ENCODE data around the gene CUEDC1. TPM values are rescaled to one million over a fixed set of nuclear protein-coding genes. Genes with fewer than 3 reads are reported as not detected.
"Not testable (repeated sequence)": the region's sequence is repeated elsewhere in the genome, so short reads cannot be mapped to it uniquely, and the experiment has no call there.

CUEDC1 gene
- total RNA-seq, 1 donor from 2014 or later: 3.2 TPM

- no peak for DNase-seq (ENCODE audit: low read depth in 2 of 2)
These were observed 15.4 kb downstream of the CUEDC1 start for GRCh38 chr17:57939797-57940196.

GRCh38 chr17:57938061-57938502 is 17.1 kb downstream of the CUEDC1 start:
- DNase-seq (ENCODE audit: low read depth in 2 of 2): no peak

DNA sequence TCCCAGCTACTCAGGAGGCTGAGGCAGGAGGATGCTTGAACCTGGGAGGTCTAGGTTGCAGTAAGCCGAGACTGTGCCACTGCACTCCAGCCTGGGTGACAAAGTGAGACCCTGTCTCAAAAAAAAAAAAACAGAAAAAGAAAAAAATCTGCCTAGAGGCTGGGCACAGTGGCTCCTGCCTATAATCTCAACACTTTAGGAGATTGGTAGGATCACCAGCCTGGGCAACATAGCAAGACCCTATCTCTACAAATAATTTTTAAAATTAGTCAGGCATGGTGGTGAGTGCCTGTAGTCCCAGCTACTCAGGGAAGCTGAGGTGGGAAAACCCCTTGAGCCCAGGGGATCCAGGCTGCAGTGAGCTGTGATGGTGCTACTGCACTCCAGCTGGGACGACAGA is 17.7 kb downstream of the CUEDC1 start:
- no peak for DNase-seq (ENCODE audit: low read depth in 2 of 2)

DNA sequence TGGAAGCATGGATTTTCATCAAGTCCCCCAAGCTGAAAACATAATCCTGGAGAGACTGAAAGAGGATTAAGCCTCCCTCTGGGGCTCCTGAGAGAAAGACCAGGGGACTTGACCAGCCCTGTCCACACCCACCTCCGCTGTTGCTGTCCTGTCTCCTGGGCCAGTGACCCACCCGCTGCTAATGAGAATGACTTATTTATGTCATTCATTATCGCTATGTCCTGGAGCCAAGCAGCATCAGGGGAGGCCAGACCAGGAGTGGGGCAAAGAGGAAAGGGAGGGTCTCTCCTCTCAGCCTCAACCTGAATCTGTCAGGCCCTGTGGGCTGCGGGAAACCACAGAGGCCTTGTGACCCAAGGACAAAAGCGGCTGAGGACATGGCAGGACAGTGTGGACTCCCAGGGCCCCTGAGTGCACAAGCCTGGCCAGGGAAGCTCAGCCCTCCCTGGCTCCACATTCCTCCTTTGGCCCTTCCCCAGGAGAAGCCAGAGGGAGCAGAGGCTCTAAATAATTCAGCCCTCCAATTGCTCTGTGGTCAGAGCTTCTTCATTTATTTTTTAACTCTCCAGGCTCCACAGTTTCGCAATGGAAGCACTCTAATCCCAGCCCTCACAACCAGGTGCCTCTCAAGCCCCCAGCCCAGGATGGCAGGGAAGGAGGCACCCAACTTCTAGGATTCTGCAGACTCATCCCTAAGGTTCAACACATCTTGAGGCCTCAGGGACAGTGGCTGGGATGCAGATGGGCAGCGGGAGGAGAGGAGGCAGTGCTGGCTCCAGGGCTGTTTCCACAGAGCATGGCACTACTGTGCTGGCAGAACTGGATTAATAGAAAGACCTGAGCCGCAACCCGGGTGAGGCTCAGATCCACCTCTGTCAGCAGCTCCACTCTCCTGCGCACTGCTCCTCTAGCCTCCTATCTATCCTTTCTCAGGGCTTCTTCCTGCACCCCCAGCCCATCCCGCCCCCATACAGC is 19.1 kb downstream of the CUEDC1 start:
- DNase-seq (ENCODE audit: low read depth in 2 of 2): peak in 1 of 2 donors; percentile 44

DNA sequence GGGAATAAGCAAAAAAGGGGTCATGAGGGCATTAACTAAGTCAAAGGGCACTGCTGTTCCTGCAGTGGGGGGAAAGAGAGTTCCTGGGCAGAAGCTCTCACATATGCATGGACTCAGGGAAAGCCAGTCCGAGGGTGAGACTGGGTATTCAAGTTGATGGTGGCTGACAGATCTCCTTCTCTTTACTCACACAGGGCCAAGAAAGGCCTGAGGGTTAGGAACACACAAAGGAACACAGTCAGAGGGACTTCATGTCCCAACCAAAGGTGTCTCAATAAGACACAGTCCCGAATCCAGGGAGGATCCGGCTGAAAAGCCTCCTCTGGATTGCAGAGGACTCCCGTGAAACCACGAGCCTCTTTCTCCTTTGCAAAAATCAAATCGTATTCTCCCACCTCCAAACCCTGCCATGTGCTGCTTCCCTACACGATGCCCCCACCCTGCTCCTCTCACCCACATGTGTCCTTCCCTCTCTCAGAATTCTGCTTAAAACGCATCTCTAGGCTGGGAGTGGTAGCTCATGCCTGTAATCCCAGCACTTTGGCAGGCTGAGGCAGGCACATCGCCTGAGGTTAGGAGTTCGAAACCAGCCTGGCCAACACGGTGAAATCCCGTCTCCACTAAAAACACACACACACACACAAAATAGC is 23.6 kb downstream of the CUEDC1 start:
- no peak for DNase-seq (ENCODE audit: low read depth in 2 of 2)

DNA sequence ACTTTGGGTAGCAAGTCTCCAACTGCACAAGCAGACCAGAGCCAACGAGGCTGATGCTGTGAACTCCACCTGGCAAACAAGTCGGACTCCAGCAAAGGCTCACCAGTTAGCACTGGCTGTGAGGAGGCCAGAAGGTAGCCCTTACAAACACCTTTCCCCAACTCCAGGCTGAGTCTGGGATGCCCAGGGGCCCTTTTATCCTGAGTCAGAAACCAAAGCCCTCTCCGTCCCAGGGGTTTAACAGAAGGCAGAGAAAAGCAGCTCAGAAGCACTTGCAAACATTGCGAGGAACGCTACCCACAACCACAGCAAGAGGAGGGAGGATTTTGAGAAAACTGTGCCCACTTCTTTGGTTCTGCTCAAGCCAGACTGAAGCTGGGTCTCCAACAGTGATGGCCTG is 25.0 kb downstream of the CUEDC1 start:
- no peak for DNase-seq (ENCODE audit: low read depth in 2 of 2)

- DNase-seq (ENCODE audit: low read depth in 2 of 2): no peak
These were observed 25.8 kb downstream of the CUEDC1 start for GRCh38 chr17:57929386-57929785.

GRCh38 chr17:57928928-57929327 is 26.3 kb downstream of the CUEDC1 start:
- no peak for DNase-seq (ENCODE audit: low read depth in 2 of 2)

GRCh38 chr17:57927048-57927723 is 28.0 kb downstream of the CUEDC1 start:
- no peak for DNase-seq (ENCODE audit: low read depth in 2 of 2)

DNA sequence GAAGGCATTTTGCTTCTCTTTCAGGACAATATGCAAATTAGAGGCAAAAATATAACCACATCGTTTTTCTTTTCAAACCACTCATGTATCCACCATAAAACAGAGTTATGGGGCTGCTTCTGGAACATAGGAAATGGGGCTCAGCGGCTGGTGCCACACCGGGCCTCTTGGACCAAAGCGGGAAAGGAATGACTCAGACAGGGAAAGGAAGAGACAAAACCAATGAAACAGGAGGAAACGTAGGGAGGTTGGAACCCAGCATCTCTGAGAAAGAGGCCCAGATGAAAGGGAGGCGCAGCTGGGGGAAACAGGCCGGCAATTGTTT is 28.5 kb downstream of the CUEDC1 start:
- peak in 1 of 2 donors; percentile 47 for DNase-seq (ENCODE audit: low read depth in 2 of 2)

DNA sequence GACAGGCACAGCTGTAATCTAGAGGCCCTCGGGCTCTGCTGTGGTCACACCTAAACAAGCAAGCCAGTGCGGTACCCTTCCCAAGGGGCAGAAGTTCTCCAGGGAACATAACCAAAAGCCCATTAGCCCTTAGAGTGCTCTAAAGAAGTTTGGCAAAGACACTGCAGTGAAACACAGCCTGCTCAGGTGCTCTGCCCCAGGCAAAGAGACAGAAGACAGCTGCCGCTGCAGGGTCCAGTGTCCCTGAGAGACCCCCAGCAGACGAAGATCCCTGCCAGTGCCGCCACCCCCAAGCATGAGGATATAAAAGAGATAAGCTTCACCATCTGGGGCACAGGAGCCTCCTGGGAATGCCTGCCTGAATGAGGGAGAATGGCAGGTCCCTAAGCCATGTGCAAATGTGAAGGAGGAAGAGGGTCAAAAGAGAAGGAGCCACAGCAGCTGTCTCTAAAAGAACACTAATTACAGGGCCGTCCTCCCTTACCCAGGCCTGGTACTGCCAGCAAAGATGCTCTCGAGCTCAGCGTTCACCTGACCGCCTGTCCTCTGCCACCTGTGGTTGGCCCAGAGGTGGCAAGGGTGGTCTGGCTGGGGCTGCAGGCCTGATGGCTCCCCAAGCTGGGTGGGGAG is 29.7 kb downstream of the CUEDC1 start:
- DNase-seq (ENCODE audit: low read depth in 2 of 2): no peak

DNA sequence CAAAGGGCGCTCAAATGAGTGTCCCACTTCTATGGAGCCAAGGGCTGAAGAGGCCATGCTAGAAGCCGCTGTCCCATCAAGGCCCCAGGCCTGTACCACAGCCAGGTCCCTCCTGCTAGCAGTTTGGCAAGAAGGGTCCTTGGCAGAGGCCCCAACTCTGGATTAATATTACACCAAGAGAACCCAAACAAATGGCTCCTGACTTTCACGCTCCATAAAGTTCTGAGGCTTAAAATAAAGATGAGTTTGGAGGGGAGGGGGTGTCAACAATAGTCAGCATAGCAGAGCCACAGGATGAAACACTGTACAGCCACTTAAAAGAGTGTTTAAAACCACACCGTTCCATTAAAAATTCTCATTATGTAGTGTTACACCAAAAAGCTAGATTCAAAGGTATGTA is 30.5 kb downstream of the CUEDC1 start:
- DNase-seq (ENCODE audit: low read depth in 2 of 2): no peak

DNA sequence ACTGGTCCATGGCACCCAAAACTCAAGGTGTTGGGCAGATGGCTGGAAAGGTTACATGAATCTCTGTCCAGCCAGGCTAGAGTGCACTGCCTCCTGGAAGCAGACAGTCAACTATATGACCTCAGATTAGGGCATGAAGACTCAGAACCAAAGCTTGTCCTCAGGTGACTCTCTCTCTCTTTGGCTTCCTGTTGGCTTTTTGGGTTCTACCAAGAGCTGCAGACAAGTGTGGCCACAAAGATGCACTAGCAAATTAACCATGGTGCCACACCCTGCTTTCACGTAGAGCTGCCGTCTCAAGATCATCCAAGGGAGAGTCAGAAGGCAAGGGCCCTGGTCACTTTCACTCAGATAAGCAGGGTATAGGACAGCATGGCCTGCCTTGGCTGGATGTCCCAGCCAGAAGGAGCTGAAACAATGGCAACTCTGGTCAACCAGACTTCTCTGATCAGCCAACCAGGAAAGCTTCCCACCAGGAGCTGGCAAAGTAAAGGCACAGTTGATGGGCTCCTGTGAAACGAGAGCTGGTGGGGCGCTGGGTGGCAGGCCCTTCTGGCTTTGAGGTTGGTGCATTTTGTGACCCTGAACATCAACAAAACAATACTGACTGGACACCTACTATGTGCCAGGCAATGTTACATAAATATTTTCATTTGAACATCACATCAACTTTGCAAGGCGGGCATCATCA is 31.9 kb downstream of the CUEDC1 start:
- no peak for DNase-seq (ENCODE audit: low read depth in 2 of 2)

DNA sequence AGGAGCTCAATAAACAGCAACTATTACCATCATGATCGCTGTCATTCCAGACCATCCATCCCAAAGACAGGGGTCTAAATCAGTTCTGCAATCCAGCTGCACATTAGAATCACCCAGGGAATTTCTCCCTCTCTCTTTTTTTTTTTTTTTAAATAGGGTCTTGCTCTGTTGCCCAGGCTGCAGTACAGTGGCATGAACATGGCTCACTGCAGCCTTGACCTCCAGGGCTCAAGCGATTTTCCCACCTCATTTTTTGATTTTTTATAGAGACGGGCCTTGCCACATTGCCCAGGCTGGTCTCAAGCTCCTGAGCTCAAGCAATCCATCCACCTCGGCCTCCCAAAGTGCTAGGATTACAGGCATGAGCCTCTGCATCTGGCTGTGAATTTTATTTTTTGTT is 32.5 kb downstream of the CUEDC1 start:
- DNase-seq (ENCODE audit: low read depth in 2 of 2): not testable (repeated sequence)

DNA sequence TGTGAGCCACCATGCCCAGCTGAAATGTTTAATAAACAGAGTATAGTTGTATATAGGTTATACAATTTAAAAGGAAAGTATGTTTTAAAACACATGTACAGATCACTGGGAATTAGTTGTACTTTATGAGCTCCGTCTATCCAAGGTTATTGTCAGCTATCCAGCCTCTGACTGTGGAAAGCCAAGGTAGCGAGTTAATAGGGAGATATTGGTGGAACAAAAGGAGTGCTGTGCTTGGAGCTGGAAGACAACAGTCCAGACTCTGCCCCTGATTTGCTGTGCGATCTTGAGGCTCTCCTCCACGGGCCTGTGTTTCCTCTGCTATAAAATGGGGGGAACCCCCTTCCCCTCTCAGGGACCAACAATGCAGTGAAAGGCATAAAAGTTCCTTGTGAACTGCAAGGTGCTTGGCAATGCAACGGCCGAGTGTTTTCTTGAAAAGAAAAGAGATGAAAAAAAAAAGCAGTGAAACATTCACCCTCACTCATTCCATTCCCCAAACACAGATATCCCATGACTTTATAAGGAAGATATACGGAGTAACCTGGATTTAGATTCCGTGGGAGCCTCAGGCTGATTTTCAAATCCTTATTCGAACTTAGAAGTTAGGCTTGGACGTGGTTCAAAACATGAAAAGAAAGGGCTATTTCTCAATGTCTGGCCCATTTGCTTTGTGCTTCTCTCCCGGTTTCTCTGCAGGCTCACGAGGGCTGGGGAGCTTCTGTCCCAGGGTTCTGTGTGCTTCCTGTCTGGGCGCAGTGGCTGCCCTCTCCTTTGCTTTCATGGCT is 34.1 kb downstream of the CUEDC1 start:
- no peak for DNase-seq (ENCODE audit: low read depth in 2 of 2)

DNA sequence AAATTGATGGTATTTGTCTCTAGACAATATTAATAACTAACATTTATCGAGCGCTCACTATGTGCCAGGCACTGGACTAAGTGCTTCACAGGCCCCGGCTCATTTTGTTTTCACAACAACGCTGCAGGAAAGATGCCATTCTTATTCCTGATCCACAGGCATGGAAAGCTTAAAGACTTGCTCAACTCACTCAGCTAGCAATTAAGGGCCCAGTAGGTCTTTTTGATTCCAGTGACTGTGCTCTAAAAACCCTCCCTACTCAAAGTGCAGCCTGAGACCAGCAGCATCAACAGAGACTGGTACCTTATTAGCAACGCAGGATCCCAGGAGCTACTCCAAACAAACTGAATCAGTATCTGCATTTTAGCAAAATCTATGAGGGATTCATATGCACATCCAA is 35.3 kb downstream of the CUEDC1 start:
- DNase-seq (ENCODE audit: low read depth in 2 of 2): no peak

GRCh38 chr17:57918017-57918895 is 37.0 kb downstream of the CUEDC1 start:
- peak in 1 of 2 donors; percentile 50 for DNase-seq (ENCODE audit: low read depth in 2 of 2)

GRCh38 chr17:57916925-57917858 is 38.0 kb downstream of the CUEDC1 start:
- no peak for DNase-seq (ENCODE audit: low read depth in 2 of 2)

Measured in lung microvascular endothelial cell (primary cell).